CD4-positive, alpha-beta T cell treated with Interleukin-15 for 4 hours (primary cell): ENCODE results near the gene MYLK.

Experiments used
- DNase-seq: peaks from one replicate; pipeline ENCODE4 v3.0.0-alpha.2; 2020; ENCODE audit warnings: low spot score

Gene MYLK

DNA sequence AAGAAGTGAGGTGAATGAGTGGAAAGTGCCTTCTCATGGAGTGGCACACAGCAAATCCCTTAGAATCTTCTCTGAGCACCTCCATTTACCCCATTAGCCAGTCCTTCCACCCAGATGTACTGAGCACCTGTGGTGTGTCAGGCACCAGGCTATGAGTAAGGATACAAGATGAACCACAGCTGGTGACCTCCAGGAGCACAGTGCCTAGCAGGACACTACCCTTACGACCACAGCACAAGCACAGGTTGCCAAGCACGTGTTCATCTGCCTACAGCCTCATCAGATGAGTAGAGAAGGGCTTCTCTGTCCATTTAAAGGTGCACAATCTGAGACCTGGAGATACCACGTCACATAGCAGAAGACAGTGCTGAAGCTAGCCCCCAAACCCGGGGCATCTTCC lies 6.2 kb downstream of the MYLK start:
- no peak for DNase-seq

DNA sequence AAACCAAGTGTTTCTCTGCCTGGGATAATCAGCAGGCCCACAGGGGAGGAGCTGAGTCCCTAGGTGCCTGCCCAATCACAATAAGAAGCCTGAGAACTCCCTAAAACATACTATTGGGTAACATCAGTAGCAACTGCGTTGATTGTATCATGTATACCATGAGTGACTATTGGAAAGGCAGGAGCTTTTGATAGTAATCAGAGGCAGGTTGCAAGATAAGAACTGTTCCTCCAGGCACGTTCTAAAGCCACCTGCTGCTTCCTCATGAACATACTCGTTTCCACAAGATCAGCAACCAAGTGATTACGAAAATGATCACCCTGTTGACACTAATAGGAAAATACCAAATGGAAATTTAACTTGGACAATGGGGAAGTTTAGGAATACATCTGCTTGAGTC lies 6.7 kb downstream of the MYLK start:
- DNase-seq, result no peak

DNA sequence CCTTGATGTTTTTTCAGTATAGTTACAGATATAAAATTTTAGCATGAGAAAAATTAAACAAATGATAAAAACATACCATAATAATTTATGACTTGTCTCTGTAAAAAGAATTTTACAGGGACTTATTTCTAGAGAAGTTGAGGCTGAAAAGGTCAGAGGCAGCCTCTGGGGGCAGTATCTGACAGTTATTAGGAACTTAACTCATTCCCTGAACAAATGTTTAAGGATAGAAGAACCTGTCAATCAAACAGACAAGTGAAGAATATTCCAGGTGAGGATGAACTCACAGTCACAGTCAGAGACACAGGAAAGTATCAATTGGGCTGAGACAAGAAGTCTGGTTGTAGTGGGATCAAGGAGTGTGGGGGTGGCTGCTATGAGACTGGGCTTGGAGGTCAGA lies 7.3 kb downstream of the MYLK start:
- DNase-seq, result no peak

DNA sequence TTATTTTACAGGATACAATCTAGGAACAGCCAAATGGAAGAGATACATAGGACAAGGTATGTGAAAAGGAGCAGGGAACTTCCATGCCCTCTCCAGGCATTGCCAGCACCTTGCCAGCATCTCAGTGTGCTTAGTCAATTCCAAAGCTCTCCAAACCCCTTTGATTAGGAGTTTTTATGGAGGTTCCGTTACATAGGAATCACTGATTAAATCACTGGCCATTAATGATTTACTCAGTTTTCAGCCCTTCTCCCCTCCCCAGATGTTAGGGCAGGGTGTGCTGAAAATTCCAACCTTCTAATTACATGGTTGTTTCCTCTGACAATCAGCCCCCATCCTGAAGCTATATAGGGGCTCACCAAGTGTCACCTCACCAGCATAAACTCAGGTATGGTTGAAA lies 11.5 kb downstream of the MYLK start:
- no peak for DNase-seq

DNA sequence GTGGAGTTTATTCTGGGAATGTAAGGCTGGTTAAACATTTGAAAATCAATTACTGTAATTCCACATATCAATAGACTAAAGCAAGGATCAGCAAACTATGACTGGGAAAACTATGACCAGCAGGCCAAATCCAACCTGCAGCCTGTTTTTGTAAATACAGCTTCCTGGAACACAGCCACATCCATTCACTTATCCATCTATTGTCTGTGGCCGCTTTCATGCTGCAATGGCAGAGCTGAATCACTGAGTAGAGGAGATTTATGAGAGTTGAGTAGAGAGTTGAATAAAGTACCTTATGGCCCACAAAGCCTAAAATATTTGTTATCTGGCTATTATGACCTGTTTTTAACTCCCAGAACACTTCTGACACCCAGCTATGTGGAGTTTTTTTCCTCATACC lies 12.2 kb downstream of the MYLK start:
- DNase-seq, result no peak

DNA sequence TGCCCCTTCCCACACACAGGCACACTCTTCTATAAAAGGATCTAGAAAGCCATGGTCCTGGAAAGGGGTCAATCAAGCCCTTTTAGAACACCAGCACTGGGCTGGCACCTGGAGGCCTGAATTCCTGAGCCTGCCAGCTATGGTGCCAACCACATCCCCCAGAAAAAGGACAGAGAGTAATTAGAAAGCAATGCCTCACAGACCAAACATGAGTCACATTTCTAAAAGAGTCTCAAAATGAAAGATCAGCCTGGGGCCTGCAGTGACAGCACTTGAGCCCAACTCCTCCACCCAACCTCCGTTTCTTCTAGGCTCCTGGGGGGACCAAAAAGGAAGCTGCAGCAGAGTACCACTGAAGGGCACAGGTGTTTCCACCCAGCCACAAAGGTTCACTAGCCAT lies 14.1 kb downstream of the MYLK start:
- DNase-seq, result no peak

DNA sequence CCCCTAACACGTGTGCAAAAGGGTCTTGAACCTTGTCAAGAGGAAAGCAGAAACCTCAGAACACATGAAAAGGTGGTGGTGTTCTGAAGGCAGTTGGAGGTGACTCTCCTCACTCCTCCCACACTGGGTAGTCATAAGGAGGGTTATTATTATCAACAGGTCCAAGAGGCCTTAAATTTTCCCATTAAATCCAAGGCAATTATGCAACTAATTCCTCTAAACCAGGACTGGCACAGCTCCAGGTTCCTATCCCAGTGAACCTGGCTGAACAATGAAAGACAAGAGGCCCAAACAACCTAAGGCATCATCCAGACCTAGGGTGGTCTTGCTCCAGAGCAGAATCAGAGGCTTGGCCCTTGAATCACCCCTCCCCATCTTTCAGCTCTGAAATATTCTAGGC lies 15.0 kb downstream of the MYLK start:
- no peak for DNase-seq

DNA sequence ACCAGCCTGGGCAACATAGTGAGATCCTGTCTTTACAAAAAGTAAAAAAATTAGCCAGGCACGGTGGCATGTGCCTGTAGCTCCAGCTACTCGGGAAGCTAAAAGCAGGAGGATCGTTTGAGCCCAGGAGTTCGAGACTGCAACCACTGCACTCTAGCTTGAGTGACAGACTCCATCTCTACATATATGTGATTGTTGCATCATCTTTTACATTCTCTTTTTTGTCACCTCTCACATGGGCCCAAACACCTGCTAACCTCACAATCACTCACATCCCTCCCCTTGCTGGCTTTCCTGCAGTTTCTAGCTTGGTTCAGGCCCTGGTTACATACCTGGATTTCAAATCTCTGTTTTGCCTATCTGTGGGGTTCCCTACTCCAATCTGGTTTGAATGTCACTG lies 19.4 kb downstream of the MYLK start:
- no peak for DNase-seq

DNA sequence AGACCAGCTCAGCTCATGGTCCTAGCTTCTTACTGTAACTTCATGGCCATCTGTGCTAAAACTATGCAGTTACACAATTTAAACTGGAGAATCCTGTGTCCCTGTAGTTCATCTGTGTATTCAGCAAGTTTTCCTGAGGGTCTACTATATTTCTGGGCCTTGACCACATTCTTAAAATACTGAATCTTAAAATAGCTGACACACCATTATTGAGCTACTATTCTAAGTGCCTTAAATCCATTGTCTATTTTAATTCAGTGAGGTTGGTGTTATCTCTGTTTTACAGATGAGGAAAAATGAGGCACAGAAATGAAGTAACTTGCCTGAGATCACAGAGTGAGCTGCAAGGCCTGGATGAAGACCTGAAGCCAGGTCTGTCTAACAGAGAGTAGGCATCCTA lies 22.0 kb downstream of the MYLK start:
- no peak for DNase-seq

DNA sequence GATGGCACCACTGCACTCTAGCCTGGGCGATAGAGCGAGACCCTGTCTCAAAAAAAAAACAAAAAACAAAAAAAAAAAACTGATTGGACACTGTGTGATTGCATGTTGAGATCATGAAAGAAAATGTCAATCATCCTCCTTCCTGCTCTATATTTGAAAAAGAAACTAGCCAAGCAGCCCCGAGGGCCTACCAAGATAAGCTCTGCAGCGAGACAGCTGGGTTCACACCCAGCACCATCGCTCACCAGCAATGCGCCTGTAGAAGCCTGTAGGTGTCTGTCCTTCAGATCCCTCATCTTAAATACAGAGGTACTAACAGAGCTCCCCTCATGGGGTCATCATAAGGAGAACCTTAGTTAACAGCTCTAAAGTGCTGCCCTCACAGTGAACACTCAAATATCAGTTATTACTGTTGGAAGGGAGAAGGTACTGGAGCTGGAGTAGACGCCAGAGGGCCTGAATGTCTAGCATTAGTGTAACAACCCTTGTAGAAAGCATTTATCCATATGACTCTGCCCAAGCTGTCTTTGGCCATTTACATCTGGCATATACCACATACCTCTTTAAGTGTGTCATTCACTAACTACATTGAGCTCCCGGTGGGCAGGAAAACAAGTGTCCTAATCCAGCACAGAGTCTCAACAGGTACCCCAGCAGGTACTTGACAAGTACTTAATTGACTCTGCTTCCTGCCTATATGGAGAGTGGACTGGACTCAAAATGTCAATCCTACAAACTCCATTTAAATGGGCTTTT lies 22.9 kb downstream of the MYLK start:
- no peak for DNase-seq

DNA sequence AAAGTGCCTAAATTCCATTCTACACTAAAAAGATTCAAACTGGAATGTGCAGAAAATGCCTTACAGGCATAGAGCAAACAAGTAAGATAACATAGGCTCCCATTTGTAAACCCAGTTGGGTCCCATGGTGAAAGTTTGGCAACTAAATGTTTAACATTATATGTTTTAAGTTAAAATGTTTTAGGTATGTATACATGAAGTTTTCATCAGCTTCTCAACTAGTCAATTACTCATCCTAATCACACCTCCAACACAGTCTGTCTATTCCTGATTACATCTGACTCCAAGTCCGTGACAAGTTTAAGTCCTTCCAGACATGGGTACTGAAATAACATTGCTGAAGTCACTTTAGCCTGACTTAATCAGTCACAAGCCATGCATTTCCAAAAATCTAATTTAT lies 25.0 kb downstream of the MYLK start:
- DNase-seq, result no peak

DNA sequence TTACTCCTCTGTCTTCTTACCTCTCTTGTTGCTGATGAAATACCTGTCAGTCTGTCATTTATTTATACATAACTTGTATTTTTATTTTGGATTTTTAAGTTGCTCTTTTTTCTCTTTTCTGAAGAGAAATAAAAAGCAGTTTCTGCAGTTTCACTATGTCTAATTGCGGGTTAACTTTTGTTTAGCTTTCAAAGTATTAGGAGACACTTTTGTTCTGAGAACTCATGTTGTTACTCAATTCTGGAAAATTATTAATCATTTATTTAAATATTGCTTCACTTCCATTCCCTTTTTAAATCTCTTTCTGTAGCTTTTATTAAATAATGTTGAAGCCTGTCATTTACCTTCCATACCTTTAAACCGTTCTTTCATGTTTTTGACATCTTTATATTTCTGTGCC lies 29.2 kb downstream of the MYLK start:
- no peak for DNase-seq

DNA sequence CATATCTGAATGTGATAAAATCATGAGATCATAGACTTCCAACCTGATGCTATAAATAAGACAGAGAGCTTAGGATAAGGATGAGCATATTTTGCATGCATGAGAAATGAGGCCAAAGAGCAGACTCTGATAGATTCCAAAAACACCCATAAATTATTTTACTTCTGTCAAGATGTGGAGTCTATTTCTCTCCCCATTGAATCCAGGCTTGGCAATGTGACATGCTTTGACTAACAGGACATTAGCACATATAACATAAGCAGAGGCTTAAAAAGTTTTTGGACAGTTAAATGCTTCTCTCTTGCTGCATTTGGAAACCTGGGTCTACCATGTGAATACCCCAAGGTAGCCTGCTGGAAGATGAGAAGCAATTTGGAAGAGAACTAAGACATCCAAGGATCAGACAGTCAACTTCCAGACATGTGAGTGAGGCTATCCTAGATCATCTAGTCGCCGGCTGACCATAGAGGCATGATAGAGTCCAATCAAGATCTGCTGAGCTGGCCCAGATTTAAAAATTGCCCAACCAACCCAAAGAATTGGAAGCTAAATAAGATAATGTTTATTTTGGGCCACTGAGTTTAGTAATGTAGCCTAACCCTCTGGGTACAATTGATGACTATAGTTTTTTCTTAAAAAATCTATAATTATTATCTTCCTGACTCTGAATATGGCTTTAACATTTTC lies 30.3 kb downstream of the MYLK start:
- DNase-seq, result no peak

DNA sequence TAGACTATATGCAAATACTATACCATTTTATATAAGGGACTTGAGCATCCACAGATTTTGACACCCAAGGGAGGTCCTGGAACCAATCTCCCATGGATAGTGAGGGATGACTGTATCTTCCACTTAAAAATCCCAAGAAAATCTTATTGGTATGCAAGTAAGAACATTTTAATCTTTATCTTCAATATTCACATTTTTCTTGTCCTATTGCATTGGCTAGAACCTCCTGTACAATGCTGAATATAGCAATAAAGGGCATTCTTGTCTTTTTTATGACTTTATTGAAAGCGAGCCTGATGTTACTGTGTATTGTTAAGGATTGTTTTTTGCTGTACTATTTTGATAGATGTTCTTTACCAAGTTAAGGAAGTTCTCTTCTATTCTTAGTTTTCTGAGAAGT lies 36.9 kb downstream of the MYLK start:
- no peak for DNase-seq

DNA sequence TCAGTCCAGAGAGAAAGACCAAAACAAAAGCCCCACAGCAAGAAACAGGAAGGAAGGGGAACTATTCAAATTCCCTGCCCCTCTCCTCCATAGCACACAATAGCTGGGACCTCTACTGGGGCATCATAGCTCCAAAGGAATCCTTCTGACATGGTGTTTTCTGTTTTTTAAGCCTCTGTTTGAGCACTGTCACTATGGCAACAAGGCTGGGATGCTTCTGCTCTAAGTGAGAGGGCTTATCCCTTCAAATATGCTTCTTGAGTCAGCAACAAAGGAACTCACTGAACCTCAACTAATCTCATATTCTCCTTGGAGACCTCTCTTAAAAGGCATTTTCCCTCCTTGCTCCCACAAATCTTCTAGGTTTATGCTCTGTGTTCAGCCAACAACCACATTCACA lies 40.5 kb downstream of the MYLK start:
- no peak for DNase-seq

DNA sequence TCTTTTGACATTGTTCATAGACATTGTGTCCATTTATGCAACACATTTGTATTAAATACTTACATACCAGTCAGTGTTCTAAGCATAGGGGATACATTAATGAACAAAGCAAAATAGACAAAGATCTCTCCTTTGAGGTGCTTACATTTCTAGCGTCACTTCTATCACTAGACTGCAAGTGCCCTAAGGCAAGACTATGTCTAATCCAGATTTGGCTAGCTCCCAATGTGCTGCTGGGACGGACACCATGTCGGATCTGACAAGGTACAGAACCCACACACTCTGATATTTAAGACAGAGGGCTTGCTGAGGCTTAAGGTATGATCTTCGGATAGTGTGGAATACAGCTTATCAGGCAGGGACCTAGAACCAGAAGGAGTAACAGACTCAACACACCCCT lies 41.4 kb downstream of the MYLK start:
- no peak for DNase-seq

DNA sequence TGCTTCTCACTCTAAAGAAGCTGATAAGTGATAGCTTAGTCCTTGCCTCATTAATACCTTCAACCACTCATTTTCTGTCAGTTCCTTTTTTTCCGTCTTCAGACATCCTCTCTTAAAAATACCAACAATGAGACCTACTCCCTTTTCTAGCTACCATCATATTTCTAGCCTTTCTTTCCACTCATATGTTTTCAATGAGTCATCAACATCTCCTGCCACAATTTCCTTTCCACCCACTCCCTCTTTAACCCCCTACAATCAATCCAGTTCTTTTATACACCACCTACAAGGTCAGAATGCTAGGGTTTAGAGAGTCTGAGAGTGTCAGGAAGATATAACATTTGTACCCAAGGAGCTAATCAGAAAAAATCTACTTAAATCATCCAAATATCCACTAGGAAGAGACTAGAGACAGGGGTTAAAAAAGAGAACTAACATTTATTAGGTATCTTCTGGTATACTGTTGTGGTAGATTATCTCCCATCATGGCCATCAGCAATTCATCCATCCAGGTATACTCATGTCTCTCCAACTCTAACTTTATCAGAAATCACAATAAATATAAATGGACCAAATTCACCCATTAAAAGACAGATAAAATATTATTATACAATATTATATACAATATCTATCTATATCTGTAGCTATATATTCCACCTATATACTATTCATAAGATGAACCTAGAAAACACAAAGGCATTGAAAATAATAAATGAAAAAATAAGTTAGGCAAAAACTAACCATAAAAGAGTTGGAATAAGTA lies 42.5 kb downstream of the MYLK start:
- no peak for DNase-seq

DNA sequence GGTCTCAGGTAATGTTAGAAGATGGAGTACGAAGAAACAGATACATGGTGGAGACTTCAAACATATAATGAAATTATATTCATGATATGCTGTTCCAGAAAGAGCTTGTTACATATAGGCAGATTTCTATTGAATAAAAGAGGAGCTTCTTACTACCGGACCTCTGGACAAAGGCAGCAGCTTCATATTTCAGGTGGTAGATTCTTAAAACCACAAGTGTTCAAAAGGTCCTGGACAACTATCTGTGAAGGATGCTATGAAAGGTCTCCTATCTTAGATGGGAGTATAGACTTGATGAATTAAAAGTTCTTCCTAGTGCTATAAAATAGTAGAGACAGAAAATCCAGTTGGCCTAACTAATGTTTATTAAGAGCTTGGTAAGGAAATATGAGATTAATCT lies 43.2 kb downstream of the MYLK start:
- no peak for DNase-seq

DNA sequence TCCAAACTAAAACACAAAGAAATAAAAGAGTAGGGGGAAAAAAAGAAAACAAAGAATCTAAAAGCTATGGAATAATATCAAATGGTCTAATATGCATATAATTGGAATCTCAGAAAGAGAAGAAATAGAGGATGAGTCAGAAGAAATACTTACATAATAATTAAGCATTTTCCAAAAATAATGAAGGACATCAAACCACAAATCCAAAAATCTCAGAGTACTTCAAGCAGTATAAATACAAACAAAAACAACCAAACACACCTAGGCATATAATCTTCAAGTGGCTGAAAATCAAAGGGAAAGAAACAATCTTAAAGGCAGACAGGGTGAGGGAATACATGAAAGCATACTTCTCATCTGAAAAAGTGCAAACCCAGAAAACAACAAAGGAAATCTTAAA lies 46.3 kb downstream of the MYLK start:
- no peak for DNase-seq

DNA sequence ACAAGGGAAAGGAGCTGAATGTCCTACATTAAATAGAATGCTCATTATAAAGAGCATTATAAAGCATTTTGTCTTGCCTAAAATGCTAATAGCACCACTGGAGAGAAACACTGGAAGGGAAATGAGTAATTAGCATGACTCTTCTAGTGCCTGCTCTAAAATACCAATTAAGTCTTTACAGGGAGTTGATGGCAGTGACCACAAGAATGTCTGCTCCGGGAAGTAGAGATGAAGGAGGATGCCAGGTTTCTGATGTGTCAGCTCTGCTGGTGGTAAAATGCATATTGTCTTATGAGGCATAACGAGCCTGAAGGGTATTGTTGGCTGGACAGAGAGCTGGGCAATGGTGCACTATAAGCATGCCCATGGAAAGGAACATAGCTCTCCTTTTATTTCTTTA lies 49.5 kb downstream of the MYLK start:
- DNase-seq, result no peak

DNA sequence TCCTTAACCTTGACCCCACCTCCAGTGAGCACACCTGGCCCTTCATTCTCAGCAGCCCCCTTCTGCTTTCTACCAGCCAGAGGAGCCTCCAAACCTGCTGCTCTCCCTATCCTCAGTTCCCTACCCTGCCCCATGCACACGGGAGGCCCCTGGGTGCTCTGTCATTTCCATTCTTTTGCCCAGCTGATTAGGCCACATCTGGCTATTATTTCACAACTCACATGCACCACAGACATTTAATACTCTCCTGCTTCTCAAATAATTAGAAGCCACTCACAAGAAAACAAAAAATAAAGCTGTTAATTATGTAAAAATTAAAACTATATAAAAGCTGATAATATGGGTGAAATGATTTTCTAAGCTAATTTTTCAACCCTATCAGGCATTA lies 50.7 kb downstream of the MYLK start:
- DNase-seq, result no peak

DNA sequence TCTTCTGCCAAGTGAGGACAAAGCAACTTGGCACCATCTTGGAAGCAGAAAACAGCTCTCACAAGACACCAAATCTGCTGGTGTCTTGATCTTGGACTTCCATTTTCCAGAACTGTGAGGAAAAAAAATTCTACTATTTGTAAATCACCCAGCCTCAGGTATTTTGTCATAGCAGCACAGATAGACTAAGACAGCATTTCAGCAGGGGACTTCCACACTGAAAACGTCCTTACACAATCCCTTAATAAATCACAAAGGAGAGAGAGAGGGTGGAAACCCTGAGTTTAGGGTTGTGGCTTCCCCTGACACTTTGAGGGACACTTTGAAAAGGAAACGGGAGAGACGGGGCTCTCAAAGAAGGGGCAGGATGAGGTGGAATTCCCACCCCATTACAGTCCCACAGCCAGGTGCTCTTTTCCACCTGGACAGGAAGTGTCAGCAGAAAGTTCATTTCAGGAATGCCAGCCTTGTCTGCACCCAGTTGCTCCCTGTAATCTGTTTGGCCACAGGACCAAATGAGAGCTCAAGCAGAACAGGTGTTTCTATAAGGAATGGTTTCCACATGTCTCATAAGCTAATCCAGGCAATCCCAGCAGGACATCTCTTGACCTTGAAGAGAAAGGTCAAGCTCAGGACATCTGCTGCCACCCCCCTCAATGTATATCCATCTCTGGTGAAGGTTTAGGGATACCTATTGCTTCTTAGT lies 51.3 kb downstream of the MYLK start:
- DNase-seq, result no peak

DNA sequence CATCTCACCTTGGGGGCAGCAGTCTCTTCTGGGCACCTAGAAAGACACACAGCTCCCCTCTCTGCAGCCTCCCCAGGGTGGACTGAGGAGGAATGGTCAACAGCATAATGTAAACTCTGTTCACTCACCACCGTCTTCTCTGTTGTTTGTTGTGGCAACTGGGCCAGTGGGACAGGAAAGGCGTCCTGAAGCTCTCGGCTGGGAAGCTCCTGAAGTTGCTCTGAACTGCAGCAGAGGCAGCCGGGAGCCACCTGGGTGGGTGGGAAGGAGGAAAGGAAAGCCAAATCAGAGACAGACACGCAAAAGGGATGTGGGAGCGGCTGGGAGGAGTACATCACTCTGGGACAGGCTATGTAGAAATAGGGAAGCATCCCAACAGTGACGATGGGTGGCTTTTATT lies 52.7 kb downstream of the MYLK start:
- no peak for DNase-seq
